Psoas muscle (tissue), 8 donors: ENCODE results near the gene MGAT1. TPM values are rescaled to one million over a fixed set of nuclear protein-coding genes. Genes with fewer than 3 reads are reported as not detected.
A peak's percentile ranks its signal among the peaks of the same experiment; 100 is the strongest.

Source experiments
- ATAC-seq, 4 donors: fragments of 200-7000 bp; cut with Tn5 transposase; one replicate each; pipeline ENCODE4 v1.9.1; 2020; ENCODE audit warnings: moderate library complexity in 3 of 4, mild to moderate bottlenecking in 2 of 4
- DNase-seq, 2 donors: peaks; one replicate each; pipeline ENCODE4 v3.0.0-alpha.2; 2020
- H3K27ac ChIP-seq: fragments of 200-600 bp; one replicate; pipeline ENCODE4 v1.8.0; 2022
- H3K27me3 ChIP-seq, 3 donors: fragments of 200-600 bp in 1 of 3; one replicate each; pipeline versions ENCODE4 v1.6.1 to v1.8.0; 2013 to 2022; ENCODE audit warnings: low read length in 2 of 3, mild to moderate bottlenecking in 2 of 3, moderate library complexity in 1 of 3; ENCODE audit not compliant: insufficient read depth in 3 of 3
- H3K36me3 ChIP-seq, 2 donors: fragments of 200-600 bp in 1 of 2; one replicate each; pipeline versions ENCODE4 v1.6.1 to v1.8.0; 2013 to 2022; ENCODE audit warnings: low read depth in 1 of 2, mild to moderate bottlenecking in 1 of 2, moderate library complexity in 1 of 2; ENCODE audit not compliant: insufficient read depth in 1 of 2
- H3K4me1 ChIP-seq: fragments of 200-600 bp; one replicate; pipeline ENCODE4 v1.8.0; 2022
- H3K4me3 ChIP-seq: fragments of 200-600 bp; one replicate; pipeline ENCODE4 v1.8.0; 2022; ENCODE audit warnings: mild to moderate bottlenecking
- H3K9me3 ChIP-seq: fragments of 200-600 bp; one replicate; pipeline ENCODE4 v1.8.0; 2022
- WGBS, 3 donors: extraction: QIAGEN DNeasy Blood & Tissue Kit; methylation state at CpG; one replicate each; pipeline versions ENCODE4 v1.1.6 to v1.1.7; 2013; 5-methylcytosine and 5-hydroxymethylcytosine counted together
- intact Hi-C, 2 donors: fragments of 100-400 bp; cut with DNase I; formaldehyde crosslinking; loops; one replicate each; pipeline versions ENCODE4 v1.11.0 to v1.14.2; 2022
- polyA plus RNA-seq, 3 donors: library from polyadenylated mRNA; stranded (reverse); fragments of 200-250 nt; gene quantifications; one replicate each; pipeline ENCODE4 v1.2.3, GENCODE V29; 2013
- total RNA-seq, 4 donors: library from RNA; stranded (reverse); fragmentation: NEBNext Ultra II Directional in 2 of 4; extraction: Animal tissue kit (Norgen Biotek cat#: 25700) in 2 of 4; gene quantifications; one replicate each; pipeline versions ENCODE4 v1.2.1 to v1.2.4, GENCODE V29; 2021 to 2023
- TF ChIP-seq, protein P1 (sequence below): fragments of 200-600 bp; IDR thresholded peaks from one replicate; pipeline ENCODE4 v1.8.0; 2022; ENCODE audit warnings: antibody characterized with exemption
- donor health status: healthy with polysubstance abuse.
- donor health status: DM: no; HTN: no; CAD: no; lungs with moderate emphysema.
- donor health status: Bipolar disorder and iron deficiency.
- donor health status: healthy.
- donor health status: DM: yes; HTN: yes; CAD: no.
- donor health status: DM: no; HTN: no; CAD: no.
- donor health status: DM: no; HTN: no; CAD: no.
- donor health status: DM: yes; HTN: yes; CAD: no.

Gene MGAT1
- total and polyA plus RNA-seq, 7 donors, result 53.6 to 134 (median 71.6) TPM

DNA sequence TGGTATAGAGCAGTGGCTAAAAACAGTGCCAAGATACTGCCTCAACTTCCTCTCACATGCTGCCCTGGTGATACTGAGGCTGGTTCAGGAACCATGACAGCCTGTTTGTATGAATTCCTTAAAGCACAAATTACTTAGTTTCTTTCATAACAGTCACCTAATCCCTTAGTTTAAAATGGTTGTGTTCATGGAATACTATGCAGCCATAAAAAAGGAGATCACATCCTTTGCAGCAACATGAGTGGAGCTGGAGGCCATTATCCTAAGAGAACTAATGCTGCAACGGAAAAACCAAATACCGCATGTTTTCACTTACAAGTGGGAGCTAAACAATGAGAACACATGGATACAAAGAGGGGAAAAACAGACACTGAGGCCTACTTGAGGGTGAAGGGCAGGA lies 36.6 kb upstream of the MGAT1 start:
- no peak for ATAC-seq
- WGBS, 3 donors, result 94 to 97% (median 96%) methylated on average over 2 of the region's 2 CpGs
- intact Hi-C loops, result loop anchor here in 1 of 2 donors (10.0 kb wide), 1 partner anchor 54 kb away; no protein-coding TSS in a partner anchor
- no peak overlapping the region for H3K27ac ChIP-seq
- no peak for DNase-seq
- TF ChIP-seq, protein P1, sequence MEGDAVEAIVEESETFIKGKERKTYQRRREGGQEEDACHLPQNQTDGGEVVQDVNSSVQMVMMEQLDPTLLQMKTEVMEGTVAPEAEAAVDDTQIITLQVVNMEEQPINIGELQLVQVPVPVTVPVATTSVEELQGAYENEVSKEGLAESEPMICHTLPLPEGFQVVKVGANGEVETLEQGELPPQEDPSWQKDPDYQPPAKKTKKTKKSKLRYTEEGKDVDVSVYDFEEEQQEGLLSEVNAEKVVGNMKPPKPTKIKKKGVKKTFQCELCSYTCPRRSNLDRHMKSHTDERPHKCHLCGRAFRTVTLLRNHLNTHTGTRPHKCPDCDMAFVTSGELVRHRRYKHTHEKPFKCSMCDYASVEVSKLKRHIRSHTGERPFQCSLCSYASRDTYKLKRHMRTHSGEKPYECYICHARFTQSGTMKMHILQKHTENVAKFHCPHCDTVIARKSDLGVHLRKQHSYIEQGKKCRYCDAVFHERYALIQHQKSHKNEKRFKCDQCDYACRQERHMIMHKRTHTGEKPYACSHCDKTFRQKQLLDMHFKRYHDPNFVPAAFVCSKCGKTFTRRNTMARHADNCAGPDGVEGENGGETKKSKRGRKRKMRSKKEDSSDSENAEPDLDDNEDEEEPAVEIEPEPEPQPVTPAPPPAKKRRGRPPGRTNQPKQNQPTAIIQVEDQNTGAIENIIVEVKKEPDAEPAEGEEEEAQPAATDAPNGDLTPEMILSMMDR, result no peak
- peaks cover 3 to 41% of the 10 kb centered on the region in 2 donors for H3K36me3 ChIP-seq
- H3K27me3 ChIP-seq, result no peaks in the 10 kb centered on the region
- H3K9me3 ChIP-seq, result no peaks in the 10 kb centered on the region
- H3K4me3 ChIP-seq, result no peak overlapping the region
- peaks cover 2% of the 10 kb centered on the region for H3K4me1 ChIP-seq

DNA sequence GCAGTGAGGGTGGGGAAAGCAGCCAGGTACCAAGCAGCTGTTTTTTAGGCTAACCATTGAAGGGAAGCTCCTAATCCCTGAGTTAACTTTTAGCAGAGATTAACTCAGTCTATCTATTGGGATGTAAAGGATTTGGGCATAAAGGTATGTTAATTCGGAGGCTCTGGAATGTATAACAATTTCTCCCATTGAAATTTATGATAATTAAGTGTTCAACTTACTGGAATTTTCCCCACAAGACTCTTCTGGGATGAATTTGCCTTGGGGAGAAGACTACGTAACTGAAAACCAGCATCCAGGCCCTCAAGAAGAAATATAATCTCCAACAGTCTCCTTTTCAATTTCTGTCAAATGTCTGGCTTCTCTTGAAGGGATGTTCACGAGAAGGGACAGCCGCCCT lies 34.9 kb upstream of the MGAT1 start:
- no peaks in the 10 kb centered on the region for H3K9me3 ChIP-seq
- no peak overlapping the region for H3K4me3 ChIP-seq
- H3K27ac ChIP-seq, result no peak overlapping the region
- peaks cover 3 to 41% of the 10 kb centered on the region in 2 donors for H3K36me3 ChIP-seq
- 90 to 92% (median 90%) methylated on average over 4 of the region's 4 CpGs for WGBS, 3 donors
- TF ChIP-seq, protein P1, result no peak
- peaks cover 6% of the 10 kb centered on the region for H3K4me1 ChIP-seq
- intact Hi-C loops, result loop anchor here in 1 of 2 donors (10.0 kb wide), 1 partner anchor 53 kb away; no protein-coding TSS in a partner anchor
- no peak for DNase-seq
- no peak for ATAC-seq
- H3K27me3 ChIP-seq, result no peaks in the 10 kb centered on the region

DNA sequence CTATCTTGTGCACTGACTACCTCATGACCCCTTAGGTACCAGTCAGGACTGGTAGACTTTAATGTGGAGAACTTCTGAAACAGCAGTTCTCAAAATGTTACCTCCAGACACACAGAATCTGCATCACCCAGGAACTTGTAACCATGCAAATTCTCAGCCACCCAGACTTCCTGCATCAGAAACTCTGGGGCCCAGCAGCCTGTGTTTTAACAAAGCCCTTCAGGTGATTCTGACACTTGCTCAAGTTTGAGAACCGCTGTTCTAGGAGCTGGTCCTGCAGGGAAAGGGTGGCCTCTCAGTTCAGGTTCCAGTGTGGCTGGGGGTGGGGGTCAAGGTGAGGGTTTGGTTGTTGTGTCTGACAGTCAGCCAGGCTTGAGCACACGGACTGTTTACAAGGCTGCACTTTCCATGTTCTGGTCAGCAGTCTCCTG lies 30.0 kb upstream of the MGAT1 start:
- Histone ChIP-seq H3K27me3 (no peaks in the 10 kb centered on the region), H3K27ac (no peak overlapping the region), H3K4me1 (peaks cover 22% of the 10 kb centered on the region), H3K36me3 (peaks cover 0 to 40% of the 10 kb centered on the region in 2 donors), H3K4me3 (peak overlapping the region; percentile 81), H3K9me3 (no peaks in the 10 kb centered on the region)
- no peak for ATAC-seq
- TF ChIP-seq, protein P1, result no peak
- WGBS, 3 donors, result 68 to 69% (median 68%) methylated on average over 2 of the region's 2 CpGs
- DNase-seq, result no peak
- intact Hi-C loops, result loop anchor here in 1 of 2 donors (5.0 to 10.0 kb wide), 2 partner anchors 35 to 48 kb away; no protein-coding TSS in a partner anchor

DNA sequence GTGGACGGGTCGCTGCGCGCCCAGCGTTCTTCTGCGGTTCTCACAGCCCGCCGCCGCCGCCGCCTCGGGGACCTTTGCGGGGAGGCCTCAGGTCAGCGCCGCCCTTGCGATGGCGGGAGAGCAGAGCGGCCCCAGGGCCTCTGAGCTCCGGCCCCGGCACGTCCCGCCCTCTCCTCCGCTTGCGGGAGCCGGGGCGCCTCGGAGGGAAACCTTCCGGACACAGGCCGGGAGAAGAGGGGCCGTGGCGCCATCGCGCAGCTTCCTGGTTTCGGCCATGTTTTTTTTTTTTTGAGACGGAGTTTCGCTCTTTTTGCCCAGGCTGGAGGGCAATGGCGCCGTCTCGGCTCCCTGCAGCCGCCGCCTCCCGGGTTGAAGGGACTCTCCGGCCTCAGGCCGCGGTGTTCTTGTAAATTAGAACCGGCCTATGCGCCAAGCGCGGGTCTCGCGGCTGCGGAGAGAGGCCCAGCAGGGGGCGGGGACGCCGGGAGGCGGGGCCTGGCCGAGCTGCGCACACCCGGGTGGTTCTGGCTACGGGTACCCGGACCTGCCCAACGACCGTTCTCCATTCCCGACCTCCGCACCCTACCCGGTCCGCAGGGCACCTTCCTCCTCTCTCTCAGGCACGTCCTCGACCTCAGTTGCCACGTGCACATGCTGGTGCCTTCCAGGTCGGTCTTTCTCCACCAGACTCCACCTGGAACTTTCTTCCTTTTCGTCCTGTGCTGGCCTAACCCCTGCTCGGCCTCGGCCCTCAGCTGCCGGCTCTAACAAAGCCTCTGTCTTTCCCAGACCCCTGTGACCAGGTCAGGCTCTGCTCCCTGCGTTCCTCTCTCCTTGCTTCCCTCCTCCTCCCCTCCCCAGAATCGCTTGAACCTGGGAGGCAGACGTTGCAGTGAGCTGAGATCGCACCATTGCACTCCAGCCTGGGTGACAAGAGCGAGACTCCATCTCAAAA lies 28.8 kb upstream of the MGAT1 start:
- Histone ChIP-seq H3K4me3 (peak overlapping the region; percentile 81), H3K36me3 (peaks cover 0 to 28% of the 10 kb centered on the region in 2 donors), H3K27ac (peak overlapping the region; percentile 95), H3K27me3 (no peaks in the 10 kb centered on the region), H3K9me3 (no peaks in the 10 kb centered on the region), H3K4me1 (peaks cover 22% of the 10 kb centered on the region)
- 1% methylated on average over 63 to 80 of the region's 80 CpGs for WGBS, 3 donors
- DNase-seq (peak; percentile 86 to 92), ATAC-seq (peak; percentile 97 to 98 (median 98))
- TF ChIP-seq, protein P1, result peak; percentile 32
- intact Hi-C loops, result loop anchor here in 1 of 2 donors (2.0 to 10.0 kb wide), 3 partner anchors 21 to 47 kb away; no protein-coding TSS in a partner anchor
